Stimulated activated CD8-positive, alpha-beta memory T cell treated with anti-CD3 and anti-CD28 coated beads, Interleukin-15, amount 100 ng/mL, for 24 hours (primary cell): Measurements from ENCODE around the gene HIVEP1.

Source experiments
- DNase-seq: peaks from one replicate; pipeline ENCODE4 v3.0.0-alpha.2; 2020; ENCODE audit warnings: low read depth

The HIVEP1 gene

DNA sequence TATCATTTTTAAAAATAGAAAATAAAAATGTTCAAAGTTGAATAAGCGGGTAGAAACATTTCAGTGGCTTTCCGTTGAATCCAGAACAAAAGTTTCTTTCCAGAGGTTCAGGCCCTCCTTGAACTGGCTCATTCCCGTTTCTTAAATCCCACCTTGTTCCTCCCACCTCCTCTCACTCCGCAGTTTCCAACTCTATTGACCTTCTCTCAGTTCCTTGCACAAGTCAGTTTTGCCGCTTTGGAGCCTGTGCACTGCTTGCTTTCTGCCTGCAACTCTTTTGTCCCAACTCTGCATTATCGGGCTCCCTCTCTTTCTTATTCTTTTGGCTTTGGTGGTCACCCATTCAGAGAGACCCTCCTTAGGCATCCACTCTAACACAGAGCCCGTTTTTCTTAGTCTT lies 178.1 kb downstream of the HIVEP1 start:
- no peak for DNase-seq

DNA sequence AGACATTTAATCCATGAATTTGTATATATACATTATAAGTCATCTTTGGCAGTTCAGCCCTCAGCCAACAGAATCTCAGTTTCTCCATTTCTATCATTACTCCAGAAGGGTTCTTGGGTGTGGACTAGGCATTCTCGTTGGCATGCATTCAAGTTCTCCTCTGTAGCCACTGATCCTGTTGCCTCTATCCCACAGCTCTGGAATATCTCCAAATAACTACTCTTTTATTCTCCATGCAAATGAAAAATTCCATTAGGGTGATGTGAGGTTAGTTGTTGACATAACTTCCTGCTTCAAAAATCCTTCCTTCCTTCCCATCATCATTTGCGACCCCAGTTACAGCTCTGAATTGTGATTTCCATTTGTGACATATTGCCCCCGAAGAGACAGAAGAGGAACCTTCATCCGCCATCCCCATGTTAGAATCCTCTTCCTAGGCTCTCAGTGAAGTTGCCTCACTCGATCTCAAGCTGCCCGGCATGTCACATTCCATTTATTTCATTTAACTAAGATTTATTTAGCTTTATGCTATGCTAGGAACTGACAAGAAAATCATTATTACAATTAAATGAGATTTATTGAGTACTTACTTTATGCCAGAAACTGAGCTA lies 184.3 kb downstream of the HIVEP1 start:
- no peak for DNase-seq

DNA sequence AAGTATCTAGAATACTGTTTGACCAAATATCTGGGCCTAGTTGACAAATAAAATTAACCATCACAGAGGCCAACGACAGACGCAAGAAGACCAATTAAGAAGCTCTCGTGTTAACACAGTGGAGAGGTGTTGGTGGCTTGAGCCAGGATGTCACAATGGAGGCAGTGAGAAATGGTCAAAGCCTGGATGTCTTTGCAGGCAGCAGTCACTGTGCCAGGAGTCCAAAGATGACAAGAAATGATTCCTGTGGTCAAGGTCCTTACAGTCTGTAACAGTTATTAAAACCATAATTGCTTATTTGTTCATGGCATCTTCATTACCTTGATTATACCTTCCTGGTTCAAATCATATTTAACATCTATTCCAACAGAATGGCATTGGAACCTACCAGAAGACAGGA lies 186.7 kb downstream of the HIVEP1 start:
- no peak for DNase-seq

DNA sequence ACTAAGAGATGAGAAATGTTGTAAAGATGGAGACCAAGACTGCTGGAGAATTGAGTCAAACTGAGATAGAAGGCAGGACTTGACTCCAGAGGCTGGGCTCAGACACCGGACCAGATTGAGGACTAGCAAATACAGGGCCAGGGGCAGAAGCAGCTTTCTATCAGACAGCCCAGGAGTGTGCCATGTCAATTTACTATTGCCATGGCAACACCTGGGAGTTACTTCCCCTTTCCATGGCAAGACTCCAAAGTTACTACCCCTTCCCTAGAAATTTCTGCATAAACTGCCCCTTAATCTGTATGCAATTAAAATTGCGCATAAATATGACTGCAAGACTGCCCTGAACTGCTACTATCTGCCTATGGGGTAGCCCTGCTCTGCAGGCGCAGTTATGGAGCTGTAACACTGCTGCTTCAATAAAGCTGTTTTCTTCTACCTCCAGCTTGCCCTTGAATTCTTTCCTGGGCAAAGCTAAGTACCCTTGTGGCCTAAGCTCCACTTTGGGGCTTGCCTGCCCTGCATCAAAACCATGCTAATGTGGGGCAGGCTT lies 188.0 kb downstream of the HIVEP1 start:
- no peak for DNase-seq

DNA sequence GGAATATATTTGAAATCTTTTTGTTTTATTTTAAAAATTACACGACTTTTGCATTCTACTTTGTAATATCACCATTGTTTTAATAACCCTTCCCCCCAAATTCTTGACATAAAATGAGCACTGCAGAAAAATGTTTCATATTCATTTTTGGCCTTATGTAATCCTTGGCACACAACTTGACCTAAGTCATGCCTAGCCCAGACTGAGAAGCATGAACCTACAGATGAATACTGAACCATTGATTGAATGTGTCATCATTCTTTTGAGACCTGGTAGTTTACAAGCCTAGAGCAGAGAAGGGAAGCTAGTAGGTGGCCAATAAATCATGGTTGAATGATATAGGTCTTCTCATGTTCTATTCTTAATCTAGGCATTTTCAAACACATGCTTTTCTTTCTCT lies 188.6 kb downstream of the HIVEP1 start:
- no peak for DNase-seq

DNA sequence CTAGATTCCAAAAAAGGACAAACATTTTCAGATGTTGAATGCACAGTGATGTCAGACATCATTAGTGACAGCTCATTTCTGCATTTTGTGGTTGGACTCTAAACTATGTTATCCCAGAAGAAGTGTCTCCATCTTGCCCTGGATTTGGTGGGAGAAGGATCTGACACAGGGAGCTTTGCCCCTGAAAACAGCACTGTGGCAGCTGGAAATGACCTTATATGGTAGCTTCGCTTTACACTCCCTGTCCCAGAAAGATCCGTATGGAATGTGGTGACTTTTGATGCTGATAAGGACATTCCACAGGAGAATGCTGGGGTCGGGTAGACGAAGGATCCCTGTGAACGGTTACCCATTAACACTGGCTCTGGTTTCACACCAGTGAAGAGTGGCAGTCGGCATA lies 190.9 kb downstream of the HIVEP1 start:
- DNase-seq: no peak

DNA sequence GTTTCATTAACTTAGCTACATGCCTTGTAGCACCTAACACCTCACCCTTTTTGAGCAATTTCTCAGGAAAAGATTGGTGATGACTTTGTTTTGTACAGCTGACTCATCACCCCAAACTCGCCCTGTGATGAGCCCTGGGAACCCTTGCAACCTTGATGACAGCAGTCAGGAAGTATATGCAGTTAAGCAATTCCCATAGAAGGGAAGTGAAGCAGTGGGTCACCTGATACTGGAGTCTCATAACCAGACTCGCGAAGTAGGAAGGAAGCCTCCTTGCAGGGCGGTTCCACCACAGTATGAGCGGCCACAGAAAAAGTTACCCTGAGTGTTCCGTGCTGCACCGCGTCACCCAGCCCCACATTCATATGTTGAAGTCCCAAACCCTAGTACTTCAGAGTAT lies 196.1 kb downstream of the HIVEP1 start:
- DNase-seq: no peak

DNA sequence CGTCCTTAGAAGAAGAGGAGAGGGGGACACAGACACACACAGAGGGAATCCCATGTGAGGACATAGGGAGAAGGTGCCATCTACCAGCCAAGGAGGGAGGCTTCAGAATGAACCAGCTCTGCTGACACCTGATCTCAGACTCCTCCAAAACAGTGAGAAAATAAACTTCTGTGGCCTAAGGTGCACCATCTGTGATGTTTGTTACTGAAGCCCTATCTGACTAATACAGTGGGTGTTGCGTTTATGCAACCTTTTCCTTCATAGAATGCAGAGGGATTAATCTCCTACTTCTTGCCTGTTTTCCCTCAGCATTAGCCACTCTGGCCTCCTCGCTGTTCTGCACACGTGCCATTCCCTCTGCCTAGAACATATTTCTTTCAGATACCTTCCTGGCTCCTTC lies 196.6 kb downstream of the HIVEP1 start:
- DNase-seq: no peak
